GM12874 (cell line): ENCODE measurements around the gene TIAM2.

Source experiments
- TF ChIP-seq, protein P1 (sequence below): IDR thresholded peaks from 2 replicates; pipeline ENCODE4 v1.5.1; 2011; ENCODE audit warnings: low read depth, mild to moderate bottlenecking, control low read depth, low read length, moderate library complexity; ENCODE audit not compliant: insufficient read depth

Gene TIAM2

DNA sequence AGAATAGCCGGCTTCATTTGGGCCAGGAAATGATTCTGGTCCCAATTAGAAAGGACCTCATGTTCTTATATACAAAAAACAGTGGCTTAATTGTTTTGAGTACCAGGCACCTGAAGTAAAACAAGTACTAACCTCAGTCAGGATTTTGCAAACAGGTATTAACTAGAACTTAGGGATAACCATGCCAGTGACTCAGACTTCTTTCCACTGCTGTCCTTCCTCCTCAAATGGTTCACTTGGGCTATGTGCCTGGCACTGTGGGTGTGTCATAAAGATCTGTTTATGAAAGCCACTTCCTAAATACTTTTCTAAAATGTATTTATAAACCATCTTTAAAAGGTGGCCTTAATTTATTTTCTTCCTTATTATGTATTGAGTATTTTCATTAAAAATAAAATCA, 279.4 kb downstream of the TIAM2 start:
- TF ChIP-seq, protein P1, sequence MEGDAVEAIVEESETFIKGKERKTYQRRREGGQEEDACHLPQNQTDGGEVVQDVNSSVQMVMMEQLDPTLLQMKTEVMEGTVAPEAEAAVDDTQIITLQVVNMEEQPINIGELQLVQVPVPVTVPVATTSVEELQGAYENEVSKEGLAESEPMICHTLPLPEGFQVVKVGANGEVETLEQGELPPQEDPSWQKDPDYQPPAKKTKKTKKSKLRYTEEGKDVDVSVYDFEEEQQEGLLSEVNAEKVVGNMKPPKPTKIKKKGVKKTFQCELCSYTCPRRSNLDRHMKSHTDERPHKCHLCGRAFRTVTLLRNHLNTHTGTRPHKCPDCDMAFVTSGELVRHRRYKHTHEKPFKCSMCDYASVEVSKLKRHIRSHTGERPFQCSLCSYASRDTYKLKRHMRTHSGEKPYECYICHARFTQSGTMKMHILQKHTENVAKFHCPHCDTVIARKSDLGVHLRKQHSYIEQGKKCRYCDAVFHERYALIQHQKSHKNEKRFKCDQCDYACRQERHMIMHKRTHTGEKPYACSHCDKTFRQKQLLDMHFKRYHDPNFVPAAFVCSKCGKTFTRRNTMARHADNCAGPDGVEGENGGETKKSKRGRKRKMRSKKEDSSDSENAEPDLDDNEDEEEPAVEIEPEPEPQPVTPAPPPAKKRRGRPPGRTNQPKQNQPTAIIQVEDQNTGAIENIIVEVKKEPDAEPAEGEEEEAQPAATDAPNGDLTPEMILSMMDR = no peak

DNA sequence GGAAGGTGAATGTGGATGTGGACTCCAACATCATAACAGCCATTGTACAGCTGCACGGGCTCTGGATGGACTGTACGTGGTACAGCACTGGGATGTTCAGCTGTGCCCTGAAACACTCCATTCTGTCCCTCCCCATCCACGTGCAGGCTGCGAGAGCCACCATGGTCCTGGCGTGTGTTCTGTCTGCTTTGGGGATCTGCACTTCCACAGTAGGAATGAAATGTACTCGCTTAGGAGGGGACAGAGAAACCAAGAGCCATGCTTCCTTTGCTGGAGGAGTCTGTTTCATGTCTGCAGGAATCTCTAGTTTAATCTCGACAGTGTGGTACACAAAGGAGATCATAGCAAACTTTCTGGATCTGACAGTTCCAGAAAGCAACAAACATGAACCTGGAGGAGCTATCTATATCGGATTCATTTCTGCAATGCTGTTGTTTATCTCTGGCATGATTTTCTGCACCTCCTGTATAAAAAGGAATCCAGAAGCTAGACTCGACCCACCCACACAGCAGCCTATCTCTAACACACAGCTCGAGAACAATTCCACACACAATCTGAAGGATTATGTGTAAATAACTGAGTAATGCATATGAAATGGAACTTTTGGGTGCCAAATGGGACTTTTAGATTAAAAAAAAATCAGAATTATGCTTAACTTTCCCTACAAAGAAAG, 280.8 kb downstream of the TIAM2 start:
- TF ChIP-seq, protein P1 = no peak

- TF ChIP-seq, protein P1 = no peak
Measured at GRCh38 chr6:155276638-155277037, 281.5 kb downstream of the TIAM2 start.

DNA sequence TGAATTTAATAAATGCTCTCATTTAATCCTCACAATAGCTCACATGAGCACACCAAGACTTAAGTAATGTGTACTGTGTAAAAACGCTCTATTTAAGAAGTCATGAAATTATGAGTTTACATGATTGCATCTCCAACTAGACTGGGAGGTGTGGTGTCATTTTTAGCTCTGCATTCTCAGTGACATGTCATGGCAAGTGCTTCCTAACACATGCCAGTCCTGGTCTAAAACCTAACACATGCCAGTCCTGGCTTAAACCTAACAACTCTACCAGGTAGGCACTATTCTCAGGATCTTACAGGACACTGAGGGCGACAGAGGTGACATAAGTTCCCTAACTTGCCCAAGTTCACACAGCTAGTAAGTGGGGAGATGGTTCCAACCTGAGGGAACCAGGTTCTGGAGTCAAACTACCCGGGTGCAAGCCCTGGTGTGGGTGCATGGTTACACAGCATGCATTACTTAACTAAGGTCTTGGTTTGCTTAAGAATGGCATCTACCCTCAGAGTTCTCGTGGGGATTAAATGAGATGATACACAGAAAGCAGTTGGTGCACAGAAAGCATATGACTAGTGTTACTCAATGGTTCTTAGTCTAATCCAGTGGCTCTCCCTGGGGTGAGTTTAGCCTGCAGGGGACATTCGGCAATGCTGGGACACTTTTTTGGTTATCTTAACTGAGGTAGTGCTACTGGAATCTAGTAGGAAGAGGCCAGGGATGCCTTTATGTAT, 283.4 kb downstream of the TIAM2 start:
- TF ChIP-seq, protein P1 = no peak

DNA sequence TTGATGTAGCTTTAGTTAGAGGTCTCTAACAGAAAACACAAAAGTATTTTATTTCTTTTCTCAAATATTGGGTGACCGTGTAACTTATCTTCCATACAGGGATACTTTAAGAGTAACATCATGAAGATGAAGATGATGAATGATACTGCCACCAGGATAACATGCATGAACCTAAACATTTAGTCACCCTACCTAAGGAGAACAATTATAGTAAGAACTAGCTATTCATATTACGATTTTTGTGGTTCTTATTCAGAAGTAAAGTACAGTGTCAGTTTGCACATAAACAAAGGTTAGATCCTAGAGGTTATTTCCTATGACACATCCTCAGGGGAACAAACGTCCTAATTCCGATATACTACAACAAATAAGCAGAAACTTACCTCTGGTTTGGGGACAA, 289.7 kb downstream of the TIAM2 start:
- TF ChIP-seq, protein P1 = no peak

GRCh38 chr6:155287762-155288161, 292.6 kb downstream of the TIAM2 start:
- TF ChIP-seq, protein P1 = no peak

GRCh38 chr6:155290491-155290890, 295.4 kb downstream of the TIAM2 start:
- TF ChIP-seq, protein P1 = no peak
